ENCODE measurements around the gene MAP3K15.
"Not testable (repeated sequence)": the region's sequence is repeated elsewhere in the genome, so short reads cannot be mapped to it uniquely, and the experiment has no call there.

MAP3K15 gene

GRCh38 chrX:19541196-19541595 lies 25.9 kb upstream of the MAP3K15 start:
- in situ Hi-C loops (cut with MboI; ENCODE audit: low sequenced_read_pairs) = no loop called here

- in situ Hi-C loops (cut with MboI; ENCODE audit: low sequenced_read_pairs) = no loop called here
Observed at GRCh38 chrX:19540076-19540475, 24.8 kb upstream of the MAP3K15 start.

GRCh38 chrX:19539665-19540064 lies 24.4 kb upstream of the MAP3K15 start:
- in situ Hi-C loops (cut with MboI; ENCODE audit: low sequenced_read_pairs) = no loop called here

- in situ Hi-C loops (cut with MboI; ENCODE audit: low sequenced_read_pairs) = no loop called here
Observed at GRCh38 chrX:19535476-19535875, 20.2 kb upstream of the MAP3K15 start.

- in situ Hi-C loops (cut with MboI; ENCODE audit: low sequenced_read_pairs) = no loop called here
Observed at GRCh38 chrX:19532709-19533108, 17.4 kb upstream of the MAP3K15 start.

GRCh38 chrX:19517965-19518364 lies 2.7 kb upstream of the MAP3K15 start:
- in situ Hi-C loops (cut with MboI; ENCODE audit: low sequenced_read_pairs) = no loop called here

GRCh38 chrX:19515615-19516105 lies 352 bp upstream of the MAP3K15 start:
- in situ Hi-C loops (cut with MboI; ENCODE audit: low sequenced_read_pairs) = no loop called here

GRCh38 chrX:19513383-19513782 lies 1.9 kb downstream of the MAP3K15 start:
- in situ Hi-C loops (cut with MboI; ENCODE audit: low sequenced_read_pairs) = no loop called here

GRCh38 chrX:19512961-19513360 lies 2.3 kb downstream of the MAP3K15 start:
- in situ Hi-C loops (cut with MboI; ENCODE audit: low sequenced_read_pairs) = no loop called here

GRCh38 chrX:19512359-19512758 lies 2.9 kb downstream of the MAP3K15 start:
- in situ Hi-C loops (cut with MboI; ENCODE audit: low sequenced_read_pairs) = no loop called here

- in situ Hi-C loops (cut with MboI; ENCODE audit: low sequenced_read_pairs) = not testable (repeated sequence)
Observed at GRCh38 chrX:19511796-19512195, 3.5 kb downstream of the MAP3K15 start.

- in situ Hi-C loops (cut with MboI; ENCODE audit: low sequenced_read_pairs) = no loop called here
Observed at GRCh38 chrX:19496711-19497110, 18.6 kb downstream of the MAP3K15 start.

- in situ Hi-C loops (cut with MboI; ENCODE audit: low sequenced_read_pairs) = no loop called here
Observed at GRCh38 chrX:19487520-19488200, 27.6 kb downstream of the MAP3K15 start.

- in situ Hi-C loops (cut with MboI; ENCODE audit: low sequenced_read_pairs) = no loop called here
Observed at GRCh38 chrX:19479458-19479857, 35.9 kb downstream of the MAP3K15 start.

- in situ Hi-C loops (cut with MboI; ENCODE audit: low sequenced_read_pairs) = not testable (repeated sequence)
Observed at GRCh38 chrX:19468383-19468782, 46.9 kb downstream of the MAP3K15 start.

GRCh38 chrX:19462879-19463278 lies 52.4 kb downstream of the MAP3K15 start:
- in situ Hi-C loops (cut with MboI; ENCODE audit: low sequenced_read_pairs) = no loop called here

- in situ Hi-C loops (cut with MboI; ENCODE audit: low sequenced_read_pairs) = no loop called here
Observed at GRCh38 chrX:19462231-19462630, 53.1 kb downstream of the MAP3K15 start.

- in situ Hi-C loops (cut with MboI; ENCODE audit: low sequenced_read_pairs) = no loop called here
Observed at GRCh38 chrX:19457662-19458061, 57.6 kb downstream of the MAP3K15 start.

- in situ Hi-C loops (cut with MboI; ENCODE audit: low sequenced_read_pairs) = no loop called here
Observed at GRCh38 chrX:19448077-19448476, 67.2 kb downstream of the MAP3K15 start.

- in situ Hi-C loops (cut with MboI; ENCODE audit: low sequenced_read_pairs) = no loop called here
Observed at GRCh38 chrX:19446397-19446796, 68.9 kb downstream of the MAP3K15 start.

- in situ Hi-C loops (cut with MboI; ENCODE audit: low sequenced_read_pairs) = not testable (repeated sequence)
Observed at GRCh38 chrX:19445772-19446171, 69.5 kb downstream of the MAP3K15 start.

- in situ Hi-C loops (cut with MboI; ENCODE audit: low sequenced_read_pairs) = no loop called here
Observed at GRCh38 chrX:19443869-19444526, 71.3 kb downstream of the MAP3K15 start.

Measured in hTERT RPE-1 (cell line).